Hepatocyte (in vitro differentiated cells): ENCODE measurements around the gene NR2F6.

Experiments used
- CTCF ChIP-seq: fragments of 200-600 bp; sonication (generic); IDR thresholded peaks from 2 replicates; pipeline ENCODE4 v1.5.1; 2016; ENCODE audit warnings: antibody characterized with exemption, mild to moderate bottlenecking; ENCODE audit not compliant: poor library complexity
- EZH2 ChIP-seq: fragments of 200-600 bp; sonication (generic); IDR thresholded peaks from 2 replicates; pipeline ENCODE4 v1.6.1; 2016; ENCODE audit warnings: antibody characterized with exemption, mild to moderate bottlenecking, borderline replicate concordance
- EZH2phosphoT487 ChIP-seq: fragments of 200-600 bp; sonication (generic); IDR thresholded peaks from one replicate; pipeline ENCODE4 v1.6.1; 2018; ENCODE audit warnings: antibody characterized with exemption, mild to moderate bottlenecking, low read depth, moderate library complexity; ENCODE audit not compliant: unreplicated experiment, severe bottlenecking

DNA sequence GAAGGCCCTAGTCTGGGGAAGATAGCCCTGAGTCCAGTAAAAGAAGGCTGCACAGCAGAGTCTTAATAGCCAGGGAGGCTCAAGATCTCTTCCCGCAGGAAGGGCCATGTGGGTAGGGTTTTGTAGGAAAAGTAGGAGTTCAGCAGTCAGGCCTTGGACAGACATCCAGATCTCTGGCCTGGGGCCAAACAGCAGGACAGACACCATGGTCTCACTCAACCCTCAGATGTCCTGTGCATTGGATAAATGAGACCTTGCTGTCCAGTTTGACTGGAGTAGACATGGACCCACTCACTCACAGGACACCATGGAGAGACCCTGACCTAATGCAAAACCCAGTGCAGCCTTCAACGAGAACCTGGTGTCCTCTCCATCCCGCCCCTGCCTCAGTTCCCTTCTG is 15.8 kb downstream of the NR2F6 start:
- TF ChIP-seq EZH2: no peak
- TF ChIP-seq EZH2phosphoT487: no peak
- TF ChIP-seq CTCF: no peak
